Neural progenitor cell (in vitro differentiated cells): ENCODE results near the gene TMEM244. TPM values are rescaled to one million over a fixed set of nuclear protein-coding genes. Genes with fewer than 3 reads are reported as not detected.

ENCODE experiments used
- DNase-seq: peaks from one replicate; pipeline ENCODE4 v3.0.0-alpha.2; 2016; ENCODE audit warnings: low spot score
- H2AFZ ChIP-seq: fragments of 200-600 bp; sonication (generic); replicated peaks from 2 replicates; pipeline ENCODE4 v1.6.1; 2016; ENCODE audit warnings: antibody characterized with exemption
- H3F3A ChIP-seq: fragments of 200-600 bp; sonication (generic); 2 replicates; pipeline ENCODE4 v1.6.1; 2016; ENCODE audit warnings: antibody characterized with exemption, low read depth
- H3K27ac ChIP-seq: fragments of 200-600 bp; sonication (generic); 2 replicates; pipeline ENCODE4 v1.5.1; 2016; ENCODE audit warnings: mild to moderate bottlenecking
- H3K27me3 ChIP-seq: fragments of 200-600 bp; sonication (generic); 2 replicates; pipeline ENCODE4 v1.6.1; 2016; ENCODE audit warnings: mild to moderate bottlenecking, moderate library complexity
- H3K36me3 ChIP-seq: fragments of 200-600 bp; sonication (generic); 2 replicates; pipeline ENCODE4 v1.5.1; 2016
- H3K4me1 ChIP-seq: fragments of 200-600 bp; sonication (generic); 2 replicates; pipeline ENCODE4 v1.6.1; 2016; ENCODE audit warnings: mixed run types
- H3K4me2 ChIP-seq: fragments of 200-600 bp; sonication (generic); 2 replicates; pipeline ENCODE4 v1.6.1; 2016
- H3K4me3 ChIP-seq: fragments of 200-600 bp; sonication (generic); 2 replicates; pipeline ENCODE4 v1.5.1; 2016
- H3K79me2 ChIP-seq: fragments of 200-600 bp; sonication (generic); 2 replicates; pipeline ENCODE4 v1.6.1; 2016; ENCODE audit warnings: low read depth
- H3K9ac ChIP-seq: fragments of 200-600 bp; sonication (generic); 2 replicates; pipeline ENCODE4 v1.6.1; 2016
- H3K9me3 ChIP-seq: fragments of 200-600 bp; sonication (generic); 2 replicates; pipeline ENCODE4 v1.5.1; 2016; ENCODE audit warnings: low read depth
- H4K20me1 ChIP-seq: fragments of 200-600 bp; sonication (generic); 2 replicates; pipeline ENCODE4 v1.6.1; 2016; ENCODE audit warnings: low read depth
- H3K27ac Mint-ChIP-seq: 3 replicates; pipeline ENCODE4 v1.8.0; 2021; ENCODE audit warnings: mixed read lengths
- H3K27me3 Mint-ChIP-seq: 2 replicates; pipeline ENCODE4 v1.8.0; 2022; ENCODE audit warnings: low read depth, mild to moderate bottlenecking, inconsistent platforms, moderate library complexity, mixed read lengths; ENCODE audit not compliant: insufficient read depth
- H3K36me3 Mint-ChIP-seq: 3 replicates; pipeline ENCODE4 v1.8.0; 2021; ENCODE audit warnings: mixed read lengths
- H3K4me1 Mint-ChIP-seq: 3 replicates; pipeline ENCODE4 v1.8.0; 2021; ENCODE audit warnings: mixed read lengths
- H3K4me3 Mint-ChIP-seq: 3 replicates; pipeline ENCODE4 v1.8.0; 2021; ENCODE audit warnings: mild to moderate bottlenecking, moderate library complexity, mixed read lengths
- H3K9me3 Mint-ChIP-seq: 3 replicates; pipeline ENCODE4 v1.8.0; 2020; ENCODE audit warnings: mixed read lengths
- EZH2 ChIP-seq: fragments of 200-600 bp; sonication (generic); IDR thresholded peaks from 2 replicates; pipeline ENCODE4 v1.6.1; 2017; ENCODE audit warnings: antibody characterized with exemption, mild to moderate bottlenecking, moderate library complexity
- EZH2phosphoT487 ChIP-seq: fragments of 200-600 bp; sonication (generic); IDR thresholded peaks from 2 replicates; pipeline ENCODE4 v1.6.1; 2017; ENCODE audit warnings: antibody characterized with exemption
- total RNA-seq: library from RNA; depleted of rRNA; stranded (reverse); fragments of >200 nt; gene quantifications from 2 replicates; pipeline ENCODE4 v1.2.3, GENCODE V29; 2015; ENCODE audit warnings: low replicate concordance
- TF ChIP-seq, protein P1 (sequence below): fragments of 200-600 bp; sonication (generic); IDR thresholded peaks from 2 replicates; pipeline ENCODE4 v1.5.1; 2017; ENCODE audit warnings: antibody characterized with exemption, mild to moderate bottlenecking

TMEM244 gene
- total RNA-seq, 1 donor from 2014 or later: not detected

DNA sequence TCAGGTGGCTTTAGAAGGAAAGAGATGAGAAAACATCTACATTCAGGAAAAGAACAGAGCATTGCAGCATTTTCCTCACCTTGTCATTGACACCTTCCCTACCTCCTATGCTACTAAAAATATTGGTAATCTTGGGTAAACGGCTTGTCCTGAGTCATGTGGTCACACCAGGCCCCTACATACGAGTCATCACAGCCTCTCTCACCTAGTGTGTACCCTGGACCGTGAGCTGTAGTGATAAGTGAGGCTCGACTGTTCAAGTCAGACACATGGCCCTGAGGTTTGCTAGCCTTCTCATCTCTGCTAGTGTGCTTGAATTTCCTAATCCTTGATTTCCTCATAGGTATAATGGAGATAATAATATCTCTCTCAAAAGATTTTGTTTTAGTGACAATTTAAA lies 29.6 kb upstream of the TMEM244 start:
- Histone ChIP-seq H3F3A (no peaks in the 10 kb centered on the region), H3K27me3 (no peaks in the 10 kb centered on the region), H3K79me2 (no peaks in the 10 kb centered on the region), H4K20me1 (no peaks in the 10 kb centered on the region), H3K36me3 (no peaks in the 10 kb centered on the region), H3K27ac (no peak overlapping the region), H2AFZ (no peak overlapping the region), H3K4me3 (no peak overlapping the region), H3K4me1 (no peaks in the 10 kb centered on the region), H3K9ac (no peak overlapping the region), H3K4me2 (no peak overlapping the region), H3K9me3 (no peaks in the 10 kb centered on the region)
- H3K27me3 Mint-ChIP-seq: peaks cover 2% of the 10 kb centered on the region
- TF ChIP-seq EZH2phosphoT487 (no peak), EZH2 (no peak)
- TF ChIP-seq, protein P1, sequence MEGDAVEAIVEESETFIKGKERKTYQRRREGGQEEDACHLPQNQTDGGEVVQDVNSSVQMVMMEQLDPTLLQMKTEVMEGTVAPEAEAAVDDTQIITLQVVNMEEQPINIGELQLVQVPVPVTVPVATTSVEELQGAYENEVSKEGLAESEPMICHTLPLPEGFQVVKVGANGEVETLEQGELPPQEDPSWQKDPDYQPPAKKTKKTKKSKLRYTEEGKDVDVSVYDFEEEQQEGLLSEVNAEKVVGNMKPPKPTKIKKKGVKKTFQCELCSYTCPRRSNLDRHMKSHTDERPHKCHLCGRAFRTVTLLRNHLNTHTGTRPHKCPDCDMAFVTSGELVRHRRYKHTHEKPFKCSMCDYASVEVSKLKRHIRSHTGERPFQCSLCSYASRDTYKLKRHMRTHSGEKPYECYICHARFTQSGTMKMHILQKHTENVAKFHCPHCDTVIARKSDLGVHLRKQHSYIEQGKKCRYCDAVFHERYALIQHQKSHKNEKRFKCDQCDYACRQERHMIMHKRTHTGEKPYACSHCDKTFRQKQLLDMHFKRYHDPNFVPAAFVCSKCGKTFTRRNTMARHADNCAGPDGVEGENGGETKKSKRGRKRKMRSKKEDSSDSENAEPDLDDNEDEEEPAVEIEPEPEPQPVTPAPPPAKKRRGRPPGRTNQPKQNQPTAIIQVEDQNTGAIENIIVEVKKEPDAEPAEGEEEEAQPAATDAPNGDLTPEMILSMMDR: no peak
- H3K4me3 Mint-ChIP-seq: no peak overlapping the region
- H3K9me3 Mint-ChIP-seq: no peaks in the 10 kb centered on the region
- H3K27ac Mint-ChIP-seq: no peak overlapping the region
- H3K36me3 Mint-ChIP-seq: no peaks in the 10 kb centered on the region
- no peaks in the 10 kb centered on the region for H3K4me1 Mint-ChIP-seq
- DNase-seq: no peak

DNA sequence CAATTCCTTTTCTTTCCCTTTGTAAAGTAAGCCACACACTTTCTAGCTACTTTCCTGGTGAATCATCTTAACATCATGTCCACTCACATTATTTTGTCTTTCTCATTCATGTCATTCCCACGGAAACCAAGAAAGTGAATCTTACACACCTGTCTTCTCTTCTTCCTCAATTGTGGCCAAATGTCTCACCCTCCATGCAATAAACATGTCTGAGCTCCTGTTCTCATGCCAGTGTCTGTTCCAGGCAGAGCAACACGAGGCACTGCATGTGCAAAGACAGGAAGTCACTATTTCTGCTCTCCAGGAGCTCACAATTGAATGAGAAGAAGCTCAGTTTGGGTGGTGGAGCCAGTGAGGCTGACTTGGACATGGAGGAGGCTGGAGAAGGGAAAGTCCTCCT lies 29.0 kb upstream of the TMEM244 start:
- Histone ChIP-seq H2AFZ (no peak overlapping the region), H3K27me3 (no peaks in the 10 kb centered on the region), H3K79me2 (no peaks in the 10 kb centered on the region), H3F3A (no peaks in the 10 kb centered on the region), H3K9me3 (no peaks in the 10 kb centered on the region), H3K9ac (no peak overlapping the region), H3K27ac (no peak overlapping the region), H3K4me1 (no peaks in the 10 kb centered on the region), H3K4me2 (no peak overlapping the region), H4K20me1 (no peaks in the 10 kb centered on the region), H3K4me3 (no peak overlapping the region), H3K36me3 (no peaks in the 10 kb centered on the region)
- TF ChIP-seq EZH2phosphoT487: no peak
- TF ChIP-seq, protein P1: no peak
- no peak for TF ChIP-seq EZH2
- DNase-seq: no peak
- peaks cover 2% of the 10 kb centered on the region for H3K27me3 Mint-ChIP-seq
- H3K36me3 Mint-ChIP-seq: no peaks in the 10 kb centered on the region
- no peak overlapping the region for H3K27ac Mint-ChIP-seq
- H3K4me3 Mint-ChIP-seq: no peak overlapping the region
- no peaks in the 10 kb centered on the region for H3K4me1 Mint-ChIP-seq
- no peaks in the 10 kb centered on the region for H3K9me3 Mint-ChIP-seq

DNA sequence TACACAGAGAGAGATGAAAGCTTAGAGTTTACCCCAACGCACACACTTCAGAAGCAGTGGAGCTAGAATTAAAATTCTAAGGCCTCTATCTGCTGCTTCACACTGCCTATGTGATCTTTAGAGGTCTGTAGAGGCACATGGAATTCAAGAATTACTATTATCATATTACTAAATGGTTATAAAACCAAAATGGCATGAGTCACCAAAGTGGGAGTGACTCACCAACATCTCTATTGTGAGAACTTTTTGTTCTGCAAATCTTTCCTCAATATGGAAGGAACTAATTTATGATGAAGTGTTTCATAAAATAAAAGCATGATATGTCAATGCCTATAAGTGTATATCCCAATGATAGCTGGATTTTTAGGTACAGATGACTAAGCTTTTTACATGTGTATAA lies 28.5 kb upstream of the TMEM244 start:
- Histone ChIP-seq H3K4me1 (no peaks in the 10 kb centered on the region), H3K9ac (no peak overlapping the region), H3K4me2 (no peak overlapping the region), H3K27ac (no peak overlapping the region), H4K20me1 (no peaks in the 10 kb centered on the region), H2AFZ (no peak overlapping the region), H3K27me3 (no peaks in the 10 kb centered on the region), H3K36me3 (no peaks in the 10 kb centered on the region), H3K4me3 (no peak overlapping the region), H3K9me3 (no peaks in the 10 kb centered on the region), H3F3A (no peaks in the 10 kb centered on the region), H3K79me2 (no peaks in the 10 kb centered on the region)
- Mint-ChIP-seq H3K27ac (no peak overlapping the region), H3K4me3 (no peak overlapping the region), H3K4me1 (no peaks in the 10 kb centered on the region), H3K9me3 (no peaks in the 10 kb centered on the region), H3K36me3 (no peaks in the 10 kb centered on the region), H3K27me3 (peaks cover 2% of the 10 kb centered on the region)
- TF ChIP-seq EZH2phosphoT487: no peak
- TF ChIP-seq, protein P1: no peak
- DNase-seq: no peak
